HCT116 (cell line): ENCODE results near the gene COLEC11.

Source experiments
- CTCF ChIP-seq, 3 experiments: fragments of 200-600 bp in 1 of 3; sonication (generic) in 1 of 3; IDR thresholded peaks in 2 of 3; conservative IDR thresholded peaks in 1 of 3; 2 replicates each; pipeline ENCODE4 v1.5.1; 2012 to 2017; ENCODE audit warnings: low read depth in 2 of 3, low read length in 2 of 3, antibody characterized with exemption in 1 of 3, borderline replicate concordance in 1 of 3, control low read depth in 1 of 3, mild to moderate bottlenecking in 1 of 3, mixed read lengths in 1 of 3, mixed run types in 1 of 3, moderate library complexity in 1 of 3; ENCODE audit not compliant: insufficient read depth in 1 of 3
- POLR2A ChIP-seq: IDR thresholded peaks from 2 replicates; pipeline ENCODE4 v1.7.0; 2011; ENCODE audit warnings: borderline replicate concordance; ENCODE audit not compliant: insufficient read depth, insufficient read length; ENCODE audit errors: extremely low read depth
- SIN3A ChIP-seq: IDR thresholded peaks from 2 replicates; pipeline ENCODE4 v1.6.1; 2012; ENCODE audit warnings: low read depth
- YY1 ChIP-seq: IDR thresholded peaks from 2 replicates; pipeline ENCODE4 v1.6.1; 2011; ENCODE audit warnings: low read length, low read depth, moderate library complexity, mild to moderate bottlenecking; ENCODE audit not compliant: insufficient replicate concordance; ENCODE audit errors: extremely low read depth

DNA sequence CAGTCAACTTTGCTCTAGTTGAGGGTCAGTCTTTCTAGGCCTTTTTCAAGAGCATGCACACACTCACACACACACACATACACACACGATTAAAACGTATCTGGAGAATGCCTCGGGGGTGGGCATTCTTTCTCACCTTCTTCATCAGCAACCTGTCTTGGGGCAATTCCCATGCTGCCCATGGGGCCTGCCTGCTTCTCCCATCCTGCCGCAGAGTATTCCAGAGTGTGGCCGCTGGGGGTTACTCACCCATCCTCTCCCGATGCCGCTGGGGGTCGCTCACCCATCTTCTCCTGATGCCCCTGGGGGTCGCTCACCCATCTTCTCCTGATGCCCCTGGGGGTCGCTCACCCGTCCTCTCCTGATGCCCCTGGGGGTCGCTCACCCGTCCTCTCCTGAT lies 52.3 kb downstream of the COLEC11 start:
- TF ChIP-seq CTCF (IDR thresholded peaks at IDR 0.05 in 2 of 3, conservative IDR thresholded peaks at IDR 0.05 in 1 of 3; ENCODE audit: borderline replicate concordance in 1 of 3, insufficient read depth in 1 of 3, low read depth in 2 of 3, low read length in 2 of 3) (no peak), YY1 (no peak), SIN3A (no peak), POLR2A (no peak)
